ENCODE results near the gene WDR26.

The WDR26 gene

DNA sequence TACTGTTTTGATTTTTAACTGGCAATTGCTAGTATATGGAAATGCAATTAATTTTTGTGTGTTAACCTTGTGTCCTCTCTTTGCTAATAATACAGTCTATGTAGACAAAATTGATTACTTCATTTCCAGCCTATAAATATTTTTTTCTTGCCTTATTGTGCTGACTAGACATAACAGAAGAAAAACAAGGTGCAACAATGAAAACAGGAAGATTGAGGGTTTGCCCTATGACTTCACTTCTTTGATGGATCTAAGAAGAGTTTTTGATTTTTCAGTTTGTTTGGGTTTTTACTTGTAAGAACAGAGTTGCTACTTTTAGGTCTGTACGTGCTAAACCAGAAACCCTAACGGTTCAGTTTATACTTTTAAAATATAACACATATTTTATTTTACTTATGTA, 86.5 kb downstream of the WDR26 start:
- DNase-seq (ENCODE audit: low spot score) = no peak

DNA sequence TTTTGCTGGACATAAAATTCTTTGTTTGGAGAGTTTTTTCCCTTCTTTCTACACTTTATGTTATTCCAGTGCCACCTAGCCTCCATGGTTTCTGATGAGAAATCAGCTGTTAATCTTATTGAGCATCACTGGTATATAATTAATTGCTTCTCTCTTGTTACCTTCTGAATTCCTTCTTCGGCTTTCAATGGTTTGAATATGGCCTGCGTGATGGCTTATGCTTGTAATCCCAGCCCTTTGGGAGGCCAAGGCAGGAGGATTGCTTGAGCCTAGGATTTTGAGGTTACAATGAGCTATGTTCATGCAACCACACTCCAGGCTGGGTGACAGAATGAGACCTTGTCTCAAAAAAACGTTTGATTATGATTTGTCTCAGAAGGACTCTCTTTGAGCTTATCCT, 90.9 kb downstream of the WDR26 start:
- no peak for DNase-seq (ENCODE audit: low spot score)

DNA sequence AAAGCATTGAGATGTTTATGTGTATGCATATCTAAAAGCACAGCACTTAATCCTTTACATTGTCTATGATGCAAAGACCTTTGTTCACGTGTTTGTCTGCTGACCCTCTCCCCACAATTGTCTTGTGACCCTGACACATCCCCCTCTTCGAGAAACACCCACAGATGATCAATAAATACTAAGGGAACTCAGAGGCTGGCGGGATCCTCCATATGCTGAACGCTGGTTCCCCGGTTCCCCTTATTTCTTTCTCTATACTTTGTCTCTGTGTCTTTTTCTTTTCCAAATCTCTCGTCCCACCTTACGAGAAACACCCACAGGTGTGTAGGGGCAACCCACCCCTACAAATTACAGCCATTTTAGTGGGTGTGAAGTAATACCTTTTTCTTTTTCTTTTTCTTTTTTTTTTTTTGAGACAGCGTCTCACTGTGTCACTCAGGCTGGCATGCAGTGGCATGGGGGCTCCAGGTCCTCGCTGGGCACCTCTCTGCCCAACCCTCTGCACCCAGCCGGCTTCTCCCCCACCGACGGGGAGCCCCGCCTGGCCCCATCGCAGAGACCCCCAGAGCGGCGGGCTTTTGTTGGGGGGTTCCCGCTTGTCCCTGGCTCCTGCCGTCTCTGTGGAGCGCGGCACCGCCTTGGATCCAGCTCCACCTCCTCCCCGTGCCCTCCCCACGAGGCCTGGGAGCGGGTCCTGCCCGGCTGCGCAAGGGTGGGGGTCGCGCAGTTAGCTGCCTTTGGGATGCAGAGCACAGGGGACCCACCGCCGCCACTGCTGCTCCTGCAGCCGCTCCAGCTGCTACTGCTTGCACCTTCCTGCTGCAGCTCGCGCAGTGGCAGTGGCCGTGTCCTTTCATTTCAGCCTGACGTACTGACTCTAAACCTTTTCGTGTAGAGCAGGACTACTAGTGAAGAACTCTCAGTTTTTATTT, 93.9 kb downstream of the WDR26 start:
- peak; percentile 57 for DNase-seq (ENCODE audit: low spot score)

DNA sequence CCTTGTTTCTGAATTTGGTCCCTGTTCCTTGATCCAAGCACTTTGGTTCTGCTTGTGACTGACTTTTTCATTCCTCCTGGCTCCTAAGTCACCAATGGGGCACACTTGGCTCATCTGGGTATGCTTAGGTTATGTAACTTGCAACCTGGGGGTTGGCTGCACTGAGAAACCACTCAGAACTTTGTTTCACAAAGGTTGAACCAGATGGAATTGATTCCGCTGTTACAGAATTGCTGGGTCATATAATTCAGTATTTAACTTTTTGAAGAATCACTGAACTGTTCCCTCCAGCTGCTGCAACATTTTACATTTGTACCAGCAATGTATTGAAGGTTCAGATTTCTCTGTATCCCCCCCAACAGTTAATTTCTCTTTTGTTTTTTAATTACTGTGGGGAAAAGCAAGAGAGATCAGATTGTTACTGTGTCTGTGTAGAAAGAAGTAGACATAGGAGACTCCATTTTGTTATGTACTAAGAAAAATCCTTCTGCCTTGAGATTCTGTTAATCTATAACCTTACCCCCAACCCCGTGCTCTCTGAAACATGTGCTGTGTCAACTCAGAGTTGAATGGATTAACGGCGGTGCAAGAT, 95.1 kb downstream of the WDR26 start:
- DNase-seq (ENCODE audit: low spot score) = no peak

DNA sequence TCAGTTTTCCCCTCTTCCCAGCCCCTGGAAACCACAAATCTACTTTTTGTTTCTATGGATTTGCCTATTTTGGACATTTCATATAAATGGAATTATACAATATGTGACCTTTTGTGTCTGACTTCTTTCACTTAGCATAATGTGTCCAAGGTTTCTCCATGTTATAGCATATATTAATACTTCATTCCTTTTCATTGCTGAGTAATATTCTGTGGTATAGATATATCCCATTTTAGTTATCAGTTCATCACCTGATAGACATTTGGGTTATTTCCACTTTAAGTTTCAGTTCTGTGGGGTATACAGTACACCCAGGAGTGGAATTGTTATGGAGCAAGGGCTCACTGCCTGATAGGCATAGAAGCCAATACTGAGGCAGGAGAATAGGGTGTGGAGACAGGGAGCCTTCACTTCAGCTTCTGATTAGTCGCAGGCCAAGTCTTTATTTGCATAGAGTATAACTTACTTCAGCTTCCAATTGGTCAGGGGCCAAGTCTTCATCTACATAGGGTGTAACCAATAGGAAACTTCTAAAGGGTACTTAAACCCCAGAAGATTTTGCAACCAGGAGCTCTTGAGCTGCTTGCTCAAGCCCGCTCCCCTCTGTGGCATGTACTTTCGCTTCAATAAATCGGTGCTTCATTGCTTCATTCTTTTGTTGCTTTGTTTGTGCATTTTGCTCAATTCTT, 96.3 kb downstream of the WDR26 start:
- DNase-seq (ENCODE audit: low spot score) = no peak

Measured in HuH-7 (cell line).